HFFc6 (cell line): ENCODE data around the gene ADAMTS9. TPM values are rescaled to one million over a fixed set of nuclear protein-coding genes. Genes with fewer than 3 reads are reported as not detected.

ENCODE experiments used
- DNase-seq: peaks from one replicate; pipeline ENCODE4 v3.0.0-alpha.2; 2018
- H3K27ac Mint-ChIP-seq: 2 replicates; pipeline ENCODE4 v1.8.0; 2020; ENCODE audit warnings: mild to moderate bottlenecking, mixed read lengths
- H3K27me3 Mint-ChIP-seq: 2 replicates; pipeline ENCODE4 v1.8.0; 2021; ENCODE audit warnings: mild to moderate bottlenecking, moderate library complexity, mixed read lengths; ENCODE audit not compliant: insufficient read depth
- H3K36me3 Mint-ChIP-seq: 2 replicates; pipeline ENCODE4 v1.8.0; 2021; ENCODE audit warnings: low read depth, mixed read lengths
- H3K4me1 Mint-ChIP-seq: 2 replicates; pipeline ENCODE4 v1.8.0; 2020; ENCODE audit warnings: low read depth, mixed read lengths
- H3K4me3 Mint-ChIP-seq: 2 replicates; pipeline ENCODE4 v1.8.0; 2020; ENCODE audit warnings: mild to moderate bottlenecking, moderate library complexity, mixed read lengths
- H3K9me3 Mint-ChIP-seq: 2 replicates; pipeline ENCODE4 v1.8.0; 2020; ENCODE audit warnings: mild to moderate bottlenecking, mixed read lengths
- CTCF ChIP-seq: fragments of 200-600 bp; sonication (generic); IDR thresholded peaks from 2 replicates; pipeline ENCODE4 v1.5.0; 2021; ENCODE audit warnings: antibody characterized with exemption, mild to moderate bottlenecking
- total RNA-seq, 6 experiments: library from RNA; stranded (reverse); fragmentation: NEBNext Ultra II Directional; extraction: Animal tissue kit (Norgen Biotek cat#: 25700); gene quantifications; 2 replicates in 1 of 6; 3 replicates in 5 of 6; pipeline ENCODE4 v1.2.3, GENCODE V29; 2021

The ADAMTS9 gene
- total RNA-seq, 6 experiments from 2014 or later, result 0.07 to 0.14 (median 0.12) TPM; not detected in 1

GRCh38 chr3:64608741-64609140 lies 79.1 kb downstream of the ADAMTS9 start:
- no peaks in the 10 kb centered on the region for H3K36me3 Mint-ChIP-seq
- DNase-seq, result no peak
- H3K4me1 Mint-ChIP-seq, result no peaks in the 10 kb centered on the region
- no peak overlapping the region for H3K27ac Mint-ChIP-seq
- H3K27me3 Mint-ChIP-seq, result no peaks in the 10 kb centered on the region
- H3K4me3 Mint-ChIP-seq, result no peak overlapping the region
- no peak for TF ChIP-seq CTCF
- H3K9me3 Mint-ChIP-seq, result no peaks in the 10 kb centered on the region

DNA sequence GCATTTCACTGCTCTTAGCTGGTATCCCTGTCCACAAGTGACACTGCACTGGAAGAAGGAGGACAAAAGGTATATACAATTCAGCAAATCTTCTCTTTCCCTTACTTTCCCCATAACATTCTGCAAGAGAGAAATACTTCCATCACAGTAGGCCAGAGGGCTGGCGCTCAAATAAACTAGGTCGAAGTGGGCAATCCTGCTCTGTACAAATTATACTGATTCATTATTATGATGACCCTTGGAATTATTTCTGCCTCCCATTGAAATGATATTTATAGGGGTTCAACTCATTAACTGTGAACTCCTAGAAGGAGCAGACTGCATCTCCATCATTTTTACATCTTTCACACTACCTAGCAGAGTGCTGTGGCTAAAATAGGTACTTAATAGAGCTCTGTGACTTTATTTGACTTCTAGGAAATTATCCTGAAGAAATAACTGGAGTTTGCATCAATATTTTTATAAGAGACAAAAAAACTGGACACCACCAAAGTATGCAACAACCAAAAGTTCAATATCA lies 80.7 kb downstream of the ADAMTS9 start:
- DNase-seq, result no peak
- no peaks in the 10 kb centered on the region for H3K9me3 Mint-ChIP-seq
- H3K4me1 Mint-ChIP-seq, result no peaks in the 10 kb centered on the region
- TF ChIP-seq CTCF, result no peak
- no peak overlapping the region for H3K4me3 Mint-ChIP-seq
- H3K27ac Mint-ChIP-seq, result no peak overlapping the region
- H3K27me3 Mint-ChIP-seq, result no peaks in the 10 kb centered on the region
- no peaks in the 10 kb centered on the region for H3K36me3 Mint-ChIP-seq

GRCh38 chr3:64604313-64604712 lies 83.5 kb downstream of the ADAMTS9 start:
- TF ChIP-seq CTCF, result no peak
- Mint-ChIP-seq H3K27me3 (no peaks in the 10 kb centered on the region; the same call in 1 of the 2 replicates), H3K36me3 (no peaks in the 10 kb centered on the region), H3K4me1 (no peaks in the 10 kb centered on the region), H3K9me3 (no peaks in the 10 kb centered on the region), H3K27ac (no peak overlapping the region), H3K4me3 (no peak overlapping the region)
- DNase-seq, result no peak

GRCh38 chr3:64601824-64602223 lies 86.0 kb downstream of the ADAMTS9 start:
- TF ChIP-seq CTCF, result no peak
- H3K27me3 Mint-ChIP-seq, result no peaks in the 10 kb centered on the region; the same call in 1 of the 2 replicates
- no peaks in the 10 kb centered on the region for H3K9me3 Mint-ChIP-seq
- no peak for DNase-seq
- H3K4me1 Mint-ChIP-seq, result no peaks in the 10 kb centered on the region
- H3K4me3 Mint-ChIP-seq, result no peak overlapping the region
- no peaks in the 10 kb centered on the region for H3K36me3 Mint-ChIP-seq
- H3K27ac Mint-ChIP-seq, result no peak overlapping the region

DNA sequence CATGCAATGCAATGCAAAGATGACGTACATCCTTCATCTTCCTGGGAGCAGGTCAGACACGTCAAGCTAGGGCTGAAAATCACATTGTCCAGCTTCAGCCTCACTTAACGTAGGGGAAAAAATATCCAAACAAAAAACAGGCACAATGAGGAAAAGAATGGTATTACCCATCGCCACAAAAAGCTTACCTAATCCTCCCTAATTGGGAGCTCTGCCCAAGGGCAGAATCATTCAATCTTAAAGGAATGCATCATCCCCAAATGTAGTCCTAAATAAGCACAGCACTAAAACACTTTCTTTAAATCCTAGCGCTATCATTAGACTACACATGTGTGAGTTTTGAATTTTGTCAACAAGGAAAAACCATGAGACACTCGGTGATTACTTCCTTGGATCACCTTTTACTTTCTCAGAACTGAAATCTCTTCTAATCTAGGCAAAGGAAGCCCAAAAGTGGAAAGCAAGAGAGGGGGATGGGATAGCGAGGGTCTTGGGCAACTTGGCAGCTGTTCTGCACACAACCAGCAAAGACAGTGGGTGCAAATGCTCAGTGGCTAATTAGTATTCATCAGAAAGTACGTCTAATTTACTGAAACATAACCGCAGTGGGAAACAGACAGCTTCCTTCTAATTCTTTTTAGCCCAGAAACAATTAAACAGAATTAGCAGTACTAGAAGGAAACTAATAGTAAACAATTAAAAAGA lies 87.4 kb downstream of the ADAMTS9 start:
- Mint-ChIP-seq H3K27ac (no peak overlapping the region), H3K27me3 (no peaks in the 10 kb centered on the region; the same call in 1 of the 2 replicates), H3K4me3 (no peak overlapping the region), H3K36me3 (no peaks in the 10 kb centered on the region), H3K9me3 (no peaks in the 10 kb centered on the region), H3K4me1 (no peaks in the 10 kb centered on the region)
- no peak for DNase-seq
- no peak for TF ChIP-seq CTCF
